Embryonic facial prominence (tissue), 1 donor: ENCODE data around the gene LDB3.
"Not testable (repeated sequence)": the region's sequence is repeated elsewhere in the genome, so short reads cannot be mapped to it uniquely, and the experiment has no call there.

ENCODE experiments used
- DNase-seq: peaks from one replicate; pipeline ENCODE4 v3.0.0-alpha.2; 2016; ENCODE audit errors: extremely low spot score

Gene LDB3

DNA sequence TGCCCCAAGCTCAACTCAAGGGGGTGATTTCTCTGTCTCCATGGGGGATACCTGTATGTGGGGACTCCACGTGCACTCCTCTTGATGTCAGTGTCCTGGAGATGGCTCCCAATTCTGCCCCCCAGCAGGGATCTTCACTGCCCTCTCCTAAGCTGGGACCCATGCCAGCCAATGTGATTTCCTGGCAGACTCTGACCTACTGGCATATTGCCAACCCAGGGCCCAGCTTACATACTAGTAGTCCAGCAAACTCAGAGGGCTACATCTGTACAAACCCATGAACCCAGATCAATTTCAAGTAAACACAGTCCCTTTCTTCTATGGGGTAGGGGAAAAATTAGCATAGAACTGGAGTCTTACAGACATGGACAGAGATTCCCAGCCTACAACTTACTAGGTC is 61.9 kb downstream of the LDB3 start:
- DNase-seq: no peak

DNA sequence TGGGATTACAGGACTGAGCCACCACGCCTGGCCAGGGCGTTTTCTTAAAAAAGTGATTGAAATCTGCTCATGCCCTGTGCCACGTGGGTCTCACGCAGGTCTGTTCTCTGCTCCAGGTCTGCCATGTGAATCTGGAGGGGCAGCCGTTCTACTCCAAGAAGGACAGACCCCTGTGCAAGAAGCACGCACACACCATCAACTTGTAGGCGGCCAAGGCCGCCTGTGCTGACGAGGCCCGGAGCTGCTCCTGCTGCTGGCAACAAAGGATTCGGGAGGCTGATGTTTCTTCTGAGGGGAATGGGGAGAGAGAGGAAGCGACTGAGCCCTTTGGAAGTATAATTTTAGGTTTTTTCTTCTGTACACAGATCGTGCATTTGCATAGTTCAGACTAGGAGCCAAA is 64.5 kb downstream of the LDB3 start:
- DNase-seq: no peak

DNA sequence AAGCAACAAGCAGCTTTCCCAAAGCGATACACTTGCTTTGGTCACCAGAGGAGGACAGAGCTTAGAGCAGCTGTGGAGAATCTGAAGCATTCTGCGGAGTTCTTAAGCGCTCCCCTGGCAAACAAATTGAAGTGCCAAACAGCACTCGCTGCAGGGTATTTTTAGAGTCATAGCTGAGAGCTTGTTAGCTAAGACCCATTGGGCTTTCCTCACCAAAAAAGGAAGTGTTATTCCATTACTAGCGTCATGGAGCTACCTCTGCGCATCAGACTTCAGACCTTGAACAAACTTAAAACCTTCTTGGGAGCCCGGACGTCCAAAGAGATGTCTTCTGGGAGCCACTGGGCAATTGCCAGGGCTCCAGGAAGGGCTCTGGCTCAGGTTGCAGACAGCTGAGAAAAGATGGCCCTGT is 65.0 kb downstream of the LDB3 start:
- DNase-seq: no peak

DNA sequence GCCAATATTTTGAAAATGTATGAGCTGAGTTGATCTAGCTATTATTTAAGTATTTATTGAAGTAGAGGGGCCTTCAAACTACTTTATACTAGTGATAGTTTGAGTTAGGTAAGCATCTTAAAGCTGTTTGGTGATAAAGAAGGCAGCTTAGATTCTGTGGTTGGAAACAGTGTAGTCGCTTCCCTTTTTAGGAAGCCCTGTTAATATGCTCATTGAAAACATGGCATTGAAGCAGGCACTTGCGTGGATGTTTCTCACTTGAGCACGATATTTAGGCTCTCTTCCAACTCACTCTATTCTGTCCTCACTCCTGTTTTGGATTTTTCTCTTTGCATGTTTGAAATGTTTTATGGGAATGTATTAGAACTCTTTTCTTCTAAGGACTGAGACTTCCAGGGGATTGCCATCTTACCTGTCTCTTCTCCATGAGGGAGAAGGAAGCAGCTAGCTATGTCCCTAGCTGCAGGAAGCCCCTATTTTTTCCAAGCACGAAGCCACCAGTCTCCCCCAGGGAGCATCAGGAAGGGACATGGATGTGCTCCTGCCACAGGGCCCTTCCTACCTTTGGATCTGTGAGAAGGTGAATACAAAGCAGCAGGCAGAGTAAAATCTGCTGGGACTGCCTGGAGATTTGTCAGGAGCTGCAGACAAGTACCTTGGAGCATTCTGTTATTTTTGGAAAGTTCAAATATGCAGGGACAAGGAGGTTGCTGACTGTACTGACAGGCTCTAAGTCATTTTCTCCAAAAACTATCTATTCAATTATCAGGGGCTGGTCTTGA is 66.1 kb downstream of the LDB3 start:
- no peak for DNase-seq

DNA sequence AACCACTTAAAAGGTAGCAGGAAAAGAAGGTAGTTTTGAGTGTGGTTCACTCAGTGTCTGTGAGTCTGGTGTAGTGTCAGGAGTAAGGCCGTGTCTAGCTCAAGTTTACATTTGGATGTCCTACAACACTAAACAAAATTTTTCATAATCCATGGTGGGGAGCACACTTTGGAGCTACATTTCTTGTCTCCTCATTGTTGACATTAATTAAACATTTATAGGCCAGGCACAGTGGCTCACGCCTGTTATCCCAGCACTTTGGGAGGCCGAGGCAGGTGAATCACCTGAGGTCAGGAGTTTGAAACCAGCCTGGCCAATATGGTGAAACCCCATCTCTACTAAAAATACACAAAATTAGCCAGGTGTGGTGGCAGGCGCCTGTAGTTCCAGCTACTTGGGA is 67.0 kb downstream of the LDB3 start:
- DNase-seq: not testable (repeated sequence)

DNA sequence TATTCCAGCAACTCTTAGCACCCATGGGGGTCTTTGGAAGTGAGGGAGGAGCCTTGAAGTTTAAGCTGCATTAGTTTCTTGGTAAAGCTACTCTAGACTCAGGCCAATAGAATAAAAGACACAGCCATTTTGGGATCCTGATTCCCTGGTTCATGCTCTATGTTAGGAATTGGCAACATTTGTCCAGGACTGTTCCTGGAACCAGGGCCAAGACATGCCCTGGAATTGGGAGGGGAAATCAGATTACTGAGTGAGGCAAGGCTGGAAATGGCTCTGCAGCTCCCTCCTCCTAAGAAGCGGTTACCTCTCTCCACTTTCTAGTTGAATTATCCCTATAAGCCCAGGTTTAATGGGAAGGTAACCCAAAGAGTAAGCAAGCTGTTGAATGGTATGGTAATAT is 73.9 kb downstream of the LDB3 start:
- no peak for DNase-seq

DNA sequence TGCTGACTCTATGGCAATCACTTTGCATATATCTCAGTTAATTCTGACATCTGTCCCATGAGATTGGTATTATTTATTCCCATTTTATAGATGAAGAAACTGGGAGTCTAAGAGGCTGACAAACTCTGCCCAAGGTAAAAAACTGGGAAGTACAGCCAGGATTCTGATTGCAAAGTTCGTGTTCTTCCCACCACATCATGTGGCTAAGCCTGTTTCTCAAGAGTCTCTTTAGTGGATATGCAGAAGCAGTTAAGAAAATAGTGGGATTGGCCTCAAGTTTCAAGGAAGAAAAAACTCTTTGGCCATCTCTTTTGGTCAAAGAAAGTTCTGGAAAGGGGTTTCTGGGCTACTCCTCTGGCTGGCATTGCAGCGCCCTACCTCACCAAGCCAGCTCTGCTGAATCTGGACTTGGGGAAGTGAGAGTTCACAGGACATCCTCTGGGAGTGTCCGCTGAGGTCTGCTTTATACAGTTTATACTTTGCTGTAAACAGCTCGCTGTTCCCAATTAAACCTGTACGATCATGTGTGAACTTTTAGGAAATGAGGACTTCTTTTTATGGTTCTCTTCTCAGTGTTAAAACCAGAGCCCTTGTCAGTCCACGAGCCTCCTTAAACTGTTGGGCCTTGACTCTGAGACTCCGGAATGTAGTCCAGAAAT is 75.9 kb downstream of the LDB3 start:
- DNase-seq: no peak

DNA sequence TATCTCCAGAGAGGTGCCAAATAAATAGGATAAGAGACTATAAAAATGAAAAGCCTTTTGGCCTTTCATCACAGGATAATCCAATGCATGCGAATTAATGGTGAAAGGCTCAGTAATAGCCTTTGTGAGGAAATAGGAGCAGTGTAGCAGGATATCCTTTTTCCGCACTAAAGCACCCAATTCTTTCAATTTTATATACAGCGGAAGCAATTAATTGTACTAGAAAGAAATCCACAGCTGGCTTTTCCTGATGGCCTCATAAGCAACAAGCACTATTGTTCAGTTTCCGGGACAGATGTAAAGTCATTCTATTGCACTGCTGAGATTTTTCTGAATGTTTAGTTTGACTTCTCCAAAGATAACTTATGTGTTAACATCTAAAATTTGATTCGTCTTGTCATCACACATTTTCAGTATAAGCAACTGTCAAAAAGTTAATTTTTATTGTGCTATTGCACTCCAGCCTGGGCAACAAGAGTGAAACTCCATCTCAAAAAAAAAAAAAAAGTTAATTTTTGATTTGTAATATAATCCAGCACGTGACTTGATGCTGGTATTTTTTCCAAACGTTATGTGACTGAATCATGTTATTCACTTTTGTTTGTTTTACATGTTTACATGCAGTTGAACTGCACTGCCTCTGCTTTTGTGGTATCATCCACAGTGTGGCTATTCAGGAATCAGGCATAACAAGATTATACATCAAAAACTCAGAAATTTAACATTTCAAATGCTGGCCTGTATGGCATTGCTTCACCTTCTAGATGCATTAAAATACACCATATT is 79.7 kb downstream of the LDB3 start:
- no peak for DNase-seq

DNA sequence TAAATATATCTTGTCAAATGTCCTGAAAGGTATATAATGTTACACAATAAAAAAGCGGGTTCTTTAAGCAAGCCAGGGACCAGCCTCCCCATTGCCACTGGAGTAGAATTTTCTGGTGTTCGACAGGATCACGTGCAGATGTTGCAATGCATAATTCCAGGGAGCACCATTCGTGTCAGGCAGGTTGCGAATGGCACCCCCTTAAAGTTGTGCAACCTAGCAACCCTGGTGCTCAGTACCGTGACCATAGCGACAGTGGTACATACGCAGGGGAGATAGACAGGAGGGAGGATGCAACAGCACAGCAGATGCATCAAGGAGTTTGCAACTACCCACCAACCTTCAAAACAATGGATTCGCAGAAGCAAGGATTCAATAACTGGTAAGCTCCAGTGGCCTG is 81.5 kb downstream of the LDB3 start:
- no peak for DNase-seq

DNA sequence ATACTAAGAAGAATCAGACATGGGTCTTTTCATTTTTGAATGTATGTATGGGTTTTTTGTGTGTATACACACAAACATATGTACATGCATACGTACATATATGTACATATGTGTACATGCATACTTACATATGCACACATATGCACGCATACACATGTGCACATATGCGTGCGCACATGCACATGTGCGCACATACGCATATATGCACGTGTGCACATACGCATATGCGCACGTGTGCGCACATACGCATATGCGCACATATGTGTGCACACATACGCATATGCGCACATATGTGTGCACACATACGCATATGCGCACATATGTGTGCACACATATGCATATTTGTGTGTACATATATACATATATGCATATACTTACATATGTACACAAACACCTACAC is 83.2 kb downstream of the LDB3 start:
- DNase-seq: no peak

DNA sequence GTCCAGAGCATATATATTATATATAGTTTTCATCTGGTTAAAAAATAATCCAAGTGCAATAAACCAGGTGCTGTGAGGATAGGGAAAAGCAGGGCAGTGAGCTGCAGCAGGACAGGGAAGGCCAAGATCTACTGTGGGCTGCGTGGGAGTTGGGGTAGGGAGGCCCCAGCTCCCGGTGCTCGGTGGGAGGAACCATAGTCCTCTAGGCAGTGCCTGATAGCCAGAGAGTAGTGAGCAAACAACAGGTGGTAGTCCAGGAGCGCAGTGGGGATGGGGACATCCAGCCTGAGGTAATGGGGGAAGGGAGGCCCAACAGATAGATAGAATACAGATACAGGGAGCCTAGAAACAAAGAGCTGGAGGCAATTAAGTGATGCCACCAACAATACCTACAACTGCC is 84.0 kb downstream of the LDB3 start:
- DNase-seq: no peak

DNA sequence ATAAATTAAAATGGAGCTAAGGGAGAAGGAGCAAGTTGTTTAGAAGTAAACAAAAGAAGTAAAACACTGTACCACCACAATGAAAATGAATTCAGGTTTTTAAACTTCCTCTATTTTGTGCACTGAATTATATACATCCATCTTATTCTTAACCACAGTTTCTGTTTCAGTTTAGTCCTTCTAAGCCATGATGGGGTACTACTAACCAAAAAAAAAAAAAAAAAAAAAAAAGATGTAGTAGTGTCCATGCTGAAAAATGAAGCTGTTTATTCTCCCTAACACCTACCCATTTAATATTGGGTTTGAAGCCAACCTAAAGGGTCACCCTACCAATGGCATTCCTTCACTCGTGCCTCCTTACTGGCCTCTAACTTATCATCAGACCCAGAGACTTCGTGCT is 84.7 kb downstream of the LDB3 start:
- DNase-seq: no peak

DNA sequence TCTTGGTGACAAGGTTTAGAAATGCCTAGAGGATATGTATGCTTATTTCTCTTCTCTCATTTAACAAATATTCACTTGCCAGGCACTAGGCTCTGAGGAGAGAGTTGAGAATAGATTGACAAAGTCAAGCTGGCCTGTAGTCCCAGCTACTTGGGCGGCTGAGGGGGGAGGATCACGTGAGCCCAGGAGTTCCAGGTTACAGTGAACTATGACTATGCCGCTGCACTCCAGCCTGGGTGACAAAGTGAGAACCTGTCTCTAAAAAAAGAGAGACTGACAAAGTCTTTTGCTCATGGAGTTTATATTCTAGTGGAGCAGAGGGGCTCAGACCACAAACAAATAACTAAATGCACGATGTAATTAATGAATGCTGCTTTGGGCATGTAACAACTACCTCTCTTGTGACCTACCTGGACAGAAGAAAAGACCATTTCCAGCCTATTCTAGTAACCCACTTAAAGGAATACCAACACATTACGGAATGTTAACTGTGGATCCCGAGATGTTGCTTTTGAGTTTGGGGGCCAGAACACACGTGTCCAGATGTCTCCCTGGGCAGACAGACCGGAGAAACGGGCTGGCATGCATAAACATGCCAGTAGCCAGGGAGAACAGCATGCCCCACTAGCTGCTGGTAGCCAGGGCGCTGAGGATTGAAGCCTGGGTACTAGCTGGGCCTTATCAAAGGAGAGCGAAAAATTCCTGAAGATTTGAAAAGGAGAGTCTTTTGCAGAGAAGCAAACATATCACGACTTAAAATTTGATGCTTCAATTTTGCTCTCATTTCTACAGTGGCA is 85.5 kb downstream of the LDB3 start:
- DNase-seq: no peak

DNA sequence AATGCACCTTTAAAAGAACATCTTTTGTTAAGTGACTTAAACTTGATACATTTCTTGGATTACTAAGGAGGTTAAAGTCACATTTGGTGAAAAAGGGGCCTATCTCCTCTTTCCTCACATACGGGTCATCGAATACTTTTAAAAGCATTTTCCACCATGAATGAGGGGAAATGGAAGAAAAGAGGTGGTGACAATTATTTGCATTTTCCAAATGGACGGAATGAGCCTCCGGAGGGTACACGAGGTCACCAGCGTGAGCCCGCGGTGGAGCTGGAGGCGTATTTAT is 87.1 kb downstream of the LDB3 start:
- no peak for DNase-seq

DNA sequence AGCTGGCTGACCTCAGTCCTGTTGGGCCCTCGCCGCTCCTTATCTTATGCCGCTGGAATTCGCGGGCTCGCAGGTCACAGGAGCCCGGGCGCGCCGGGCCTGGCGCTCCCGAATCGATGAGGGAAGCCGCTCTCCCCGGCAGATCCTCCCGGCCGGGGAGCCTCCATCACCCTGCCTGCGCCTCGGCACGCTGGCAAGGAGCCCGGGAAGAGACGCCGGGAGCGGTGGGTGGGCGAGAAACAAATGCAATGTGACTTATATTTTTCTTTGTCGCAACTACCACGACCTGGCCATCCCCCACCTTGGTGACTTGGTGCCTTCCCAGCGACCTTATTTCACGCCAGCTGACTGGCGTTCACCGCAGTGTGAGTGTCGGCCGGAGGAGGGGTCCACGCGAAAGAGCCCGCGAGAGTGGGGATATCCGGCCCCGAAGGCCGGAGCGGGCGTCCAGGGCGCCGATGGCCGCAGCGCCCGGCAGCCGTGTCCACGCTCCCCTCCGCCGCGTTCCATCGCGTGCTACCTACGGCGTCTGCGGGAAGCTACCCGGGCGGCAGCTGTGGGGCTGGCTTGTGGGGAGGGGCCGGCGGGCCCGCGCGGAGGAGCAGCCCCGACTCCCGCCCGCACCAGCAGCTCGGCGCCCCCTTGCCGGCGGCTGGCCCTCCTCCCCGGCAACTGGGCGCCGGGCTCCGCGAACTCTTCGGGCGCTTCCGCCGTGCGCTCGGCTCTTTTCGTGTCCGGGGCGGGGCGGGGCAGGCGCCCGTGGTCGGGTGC is 87.6 kb downstream of the LDB3 start:
- no peak for DNase-seq

DNA sequence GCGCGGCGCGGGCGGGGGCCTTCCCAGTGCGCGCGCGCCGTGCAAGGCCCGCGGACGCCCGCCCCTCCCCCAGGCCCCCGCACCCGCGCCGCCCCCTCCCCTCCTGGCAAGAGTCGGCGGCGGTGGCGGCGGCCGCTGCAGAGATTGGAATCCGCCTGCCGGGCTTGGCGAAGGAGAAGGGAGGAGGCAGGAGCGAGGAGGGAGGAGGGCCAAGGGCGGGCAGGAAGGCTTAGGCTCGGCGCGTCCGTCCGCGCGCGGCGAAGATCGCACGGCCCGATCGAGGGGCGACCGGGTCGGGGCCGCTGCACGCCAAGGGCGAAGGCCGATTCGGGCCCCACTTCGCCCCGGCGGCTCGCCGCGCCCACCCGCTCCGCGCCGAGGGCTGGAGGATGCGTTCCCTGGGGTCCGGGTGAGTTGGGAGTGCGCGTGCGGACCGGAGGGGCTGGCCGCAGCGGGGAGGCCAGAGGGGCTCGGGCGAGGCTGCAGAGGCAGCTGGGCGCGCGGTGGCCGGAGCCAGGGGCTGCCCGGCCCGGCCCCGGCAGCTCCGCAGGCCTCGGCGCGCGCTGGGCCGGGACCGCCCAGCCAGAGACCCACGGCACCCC is 88.3 kb downstream of the LDB3 start, which contains the start of gene BMPR1A:
Gene BMPR1A (plus strand): TSS at position 109 of the 602 bp plus-strand sequence. CDS start 119,400 bp downstream, outside the sequence.
- peak; percentile 85 for DNase-seq

DNA sequence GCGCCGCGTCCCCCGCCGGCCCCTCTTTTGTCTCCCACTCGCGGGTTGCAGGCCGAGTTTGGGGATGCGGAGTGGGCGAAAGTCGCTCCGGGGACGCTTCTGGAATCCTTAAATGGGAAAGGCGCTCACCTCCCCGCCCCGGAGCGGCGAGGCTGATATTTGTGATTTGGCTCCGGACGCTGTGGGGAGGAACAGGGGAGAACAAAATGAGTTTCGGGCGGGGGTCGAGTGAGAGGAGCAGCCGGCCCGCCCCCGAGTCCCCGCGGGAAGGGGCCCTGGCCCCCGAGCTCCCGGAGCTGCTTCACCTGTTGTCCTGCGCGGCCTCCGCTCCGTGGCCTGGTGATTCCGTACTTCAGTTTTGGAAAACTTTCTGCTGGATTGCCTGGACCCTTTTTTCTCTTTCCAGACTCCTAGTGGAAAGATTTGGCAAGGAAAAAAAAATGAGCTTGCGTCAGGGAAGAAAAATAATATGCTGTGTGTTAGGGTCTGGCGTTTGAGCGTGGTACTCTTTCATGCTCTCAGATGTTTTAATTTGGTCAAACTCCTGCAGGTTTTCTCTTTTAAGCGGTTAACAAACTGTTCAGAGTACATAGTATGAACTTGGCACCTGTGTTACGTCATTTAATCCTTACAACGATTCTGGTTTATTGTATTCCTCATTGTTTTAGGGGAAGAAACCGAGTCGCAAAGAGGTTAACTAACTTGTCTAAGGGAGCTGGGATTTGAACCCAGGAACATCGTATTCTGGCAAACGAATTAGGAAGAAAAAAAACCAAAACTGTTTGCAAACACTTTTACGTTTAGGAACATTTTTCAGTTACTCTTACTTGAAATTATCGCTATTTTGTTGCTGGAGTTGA is 89.0 kb downstream of the LDB3 start:
- peak; percentile 77 for DNase-seq

DNA sequence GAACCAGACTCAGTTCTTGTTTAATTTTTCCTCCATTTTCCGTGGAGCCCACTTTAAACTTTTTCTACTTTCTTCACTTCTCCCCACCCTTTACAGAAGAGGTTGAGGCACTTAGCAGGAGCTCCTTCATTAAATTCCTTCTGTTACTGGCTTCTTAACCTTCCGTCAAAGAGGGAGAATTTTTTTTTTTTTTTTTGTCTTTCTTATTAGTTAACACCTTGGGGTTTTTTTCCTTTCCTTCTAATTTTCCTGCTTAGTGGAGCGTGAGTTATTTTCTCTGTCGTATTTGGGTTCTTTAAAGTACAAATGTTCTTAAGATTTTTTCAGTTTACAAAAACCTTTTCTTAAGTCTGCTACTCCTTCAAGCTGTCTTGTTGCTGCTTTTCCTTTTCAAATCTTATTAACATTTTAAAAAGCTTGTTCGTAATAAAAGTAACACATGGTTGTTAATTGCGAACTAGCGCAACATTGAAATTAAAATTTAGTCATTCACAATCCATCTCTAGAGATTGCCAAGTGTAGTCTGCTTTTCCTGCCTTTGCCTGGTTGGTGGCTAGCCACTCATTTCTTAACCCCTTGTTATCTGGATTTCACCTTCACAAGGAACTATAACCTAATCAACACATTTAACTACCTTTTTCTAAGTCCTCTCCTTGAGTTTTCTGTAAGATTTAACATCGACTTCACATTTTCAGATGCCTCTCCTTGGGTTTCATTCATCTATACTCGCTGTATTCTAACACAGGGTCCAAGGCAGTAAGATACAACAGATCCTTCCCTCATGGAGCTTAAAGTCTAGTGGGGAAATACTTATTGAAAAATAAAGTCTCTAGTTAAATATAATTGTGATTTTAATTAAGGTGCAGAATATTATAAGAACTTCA is 90.1 kb downstream of the LDB3 start:
- no peak for DNase-seq
